Fibroblast of lung (primary cell): Measurements from ENCODE around the gene TMEM120A.

Experiments
- CTCF ChIP-seq, 2 donors: IDR thresholded peaks in 1 of 2; conservative IDR thresholded peaks in 1 of 2; 1 replicate in 1 of 2; 2 replicates in 1 of 2; pipeline ENCODE4 v1.5.1; 2011 to 2012; ENCODE audit warnings: low read length in 2 of 2, control low read depth in 1 of 2, inconsistent platforms in 1 of 2, low read depth in 1 of 2, mild to moderate bottlenecking in 1 of 2
- EZH2 ChIP-seq: IDR thresholded peaks from 2 replicates; pipeline ENCODE4 v1.5.1; 2012; ENCODE audit warnings: low read length, control low read depth, mild to moderate bottlenecking; ENCODE audit errors: missing control alignments

- TF ChIP-seq CTCF (conservative IDR thresholded peaks at IDR 0.05 in 1 of 2, IDR thresholded peaks at IDR 0.05 in 1 of 2; ENCODE audit: low read depth in 1 of 2, low read length in 2 of 2): no peak
- no peak for TF ChIP-seq EZH2
These were observed 44.2 kb downstream of the TMEM120A start for GRCh38 chr7:75950111-75950681.
